ENCODE data around the gene MOXD1.

- TF ChIP-seq POLR2A (IDR thresholded peaks at IDR 0.05) = no peak
- TF ChIP-seq CTCF (IDR thresholded peaks at IDR 0.05) = no peak
Observed at GRCh38 chr6:132251711-132252110, 149.6 kb downstream of the MOXD1 start.

Data from vagina (tissue), 2 donors.